Activated T-cell treated with anti-CD3 and anti-CD28 coated beads for 24 hours (primary cell): ENCODE data around the gene ATP9B.
"Not testable (repeated sequence)": the region's sequence is repeated elsewhere in the genome, so short reads cannot be mapped to it uniquely, and the experiment has no call there.

Experiments used
- DNase-seq: peaks from one replicate; pipeline ENCODE4 v3.0.0-alpha.2; 2020; ENCODE audit warnings: low read depth

The ATP9B gene

DNA sequence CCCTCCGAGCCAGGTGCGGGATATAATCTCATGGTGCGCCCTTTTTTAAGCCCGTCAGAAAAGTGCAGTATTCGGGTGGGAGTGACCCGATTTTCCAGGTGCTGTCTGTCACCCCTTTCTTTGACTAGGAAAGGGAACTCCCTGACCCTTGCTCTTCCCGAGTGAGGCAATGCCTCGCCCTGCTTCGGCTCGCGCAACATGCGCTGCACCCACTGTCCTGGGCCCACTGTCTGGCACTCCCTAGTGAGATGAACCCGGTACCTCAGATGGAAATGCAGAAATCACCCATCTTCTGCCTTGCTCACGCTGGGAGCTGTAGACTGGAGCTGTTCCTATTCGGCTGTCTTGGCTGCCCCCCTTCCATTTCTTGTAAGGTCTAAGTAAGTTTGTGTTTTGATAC is 221.2 kb downstream of the ATP9B start:
- not testable (repeated sequence) for DNase-seq

DNA sequence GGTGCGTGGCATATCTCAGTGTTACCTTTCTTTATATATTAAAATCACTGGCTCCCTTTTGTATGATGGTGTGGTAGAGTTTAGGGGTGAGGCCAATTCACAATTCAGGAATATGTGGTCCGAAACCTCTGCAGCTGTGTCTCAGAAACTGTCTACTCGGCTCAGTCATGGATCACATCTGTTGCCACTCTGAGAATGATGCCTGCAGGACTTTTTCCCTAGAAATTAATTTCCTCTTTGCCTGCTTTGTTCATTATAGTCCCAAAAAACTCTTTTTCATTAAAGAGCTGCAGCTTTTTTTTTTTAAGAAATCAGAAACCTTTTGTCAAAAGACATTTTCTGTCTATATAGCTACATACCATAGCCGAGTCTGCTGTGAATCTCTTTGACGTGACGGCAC is 221.7 kb downstream of the ATP9B start:
- no peak for DNase-seq

DNA sequence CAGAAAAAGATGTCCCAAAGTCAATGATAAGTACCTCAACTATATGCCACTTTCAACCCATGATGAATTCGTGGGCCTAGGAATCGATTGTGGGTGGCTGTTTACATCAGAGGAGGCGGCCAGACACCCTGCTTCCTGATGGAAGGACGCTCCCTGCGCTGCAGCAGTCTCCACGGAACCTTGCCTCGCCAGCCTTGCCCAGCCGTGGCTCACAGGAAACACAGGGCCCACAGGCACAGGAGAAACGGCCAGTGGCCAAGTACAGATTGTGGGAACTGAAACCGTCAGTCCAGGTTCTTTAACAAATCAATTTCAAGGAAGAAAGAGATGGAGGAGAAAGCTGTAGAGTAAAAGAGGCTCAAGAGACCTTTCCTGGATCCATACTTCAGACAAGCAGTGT is 225.0 kb downstream of the ATP9B start:
- DNase-seq: no peak

DNA sequence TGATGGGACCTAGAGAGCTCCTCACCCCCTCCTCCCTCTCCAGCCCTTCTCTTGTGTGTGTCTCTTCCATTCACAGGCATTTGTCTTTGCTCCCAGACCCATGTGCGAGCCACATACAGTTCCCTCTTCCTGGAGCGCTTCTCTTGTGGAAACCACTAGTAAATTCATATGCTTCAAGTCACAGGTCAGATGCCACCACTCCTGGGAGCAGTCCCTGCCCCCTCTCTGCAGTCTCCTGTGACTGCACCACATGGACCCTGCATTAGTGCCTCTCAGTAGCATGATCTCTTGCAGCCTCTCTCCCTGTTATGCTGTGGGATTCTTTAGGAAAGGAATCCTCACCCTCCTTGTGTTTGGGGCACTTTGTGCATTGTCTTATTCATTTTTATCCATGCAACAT is 230.1 kb downstream of the ATP9B start:
- no peak for DNase-seq

DNA sequence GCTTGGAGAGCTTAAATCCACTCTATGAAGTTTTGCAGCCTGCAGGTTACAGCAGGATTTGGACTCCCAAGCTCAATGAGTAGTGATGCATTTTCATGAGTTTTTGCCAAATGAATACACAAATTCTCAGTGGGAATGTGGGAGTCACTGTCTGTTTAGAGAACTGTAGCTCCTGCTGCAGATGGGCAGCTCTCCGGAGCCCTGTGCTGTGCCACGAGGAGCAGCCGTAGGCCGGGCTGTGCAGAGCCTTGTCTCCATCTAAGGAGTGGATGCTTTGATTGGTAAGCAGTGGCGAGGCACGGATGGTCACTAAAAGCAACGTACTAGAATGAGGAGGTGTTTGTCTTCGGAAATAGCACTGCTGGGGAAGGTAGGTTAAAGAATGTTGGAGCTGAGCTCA is 230.5 kb downstream of the ATP9B start:
- DNase-seq: no peak

- DNase-seq: no peak
These were observed 231.2 kb downstream of the ATP9B start for GRCh38 chr18:79300413-79300812.

DNA sequence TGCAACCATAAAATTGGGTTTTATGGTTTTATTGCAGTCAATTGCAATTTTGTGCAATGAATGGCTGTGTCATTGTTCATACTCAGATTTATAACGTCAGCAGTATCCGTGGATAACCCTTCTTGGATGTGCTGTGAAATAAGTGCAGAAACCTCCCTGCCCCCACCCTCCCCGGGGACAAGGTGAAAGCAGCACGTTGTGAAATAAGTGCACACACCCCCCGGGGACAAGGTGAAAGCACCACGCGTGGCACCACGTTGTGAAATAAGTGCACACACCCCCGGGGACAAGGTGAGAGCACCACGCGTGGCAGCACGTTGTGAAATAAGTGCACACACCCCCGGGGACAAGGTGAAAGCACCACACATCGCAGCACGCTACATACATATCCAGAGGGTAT is 232.9 kb downstream of the ATP9B start:
- no peak for DNase-seq

GRCh38 chr18:79305911-79306310 is 236.7 kb downstream of the ATP9B start:
- no peak for DNase-seq

DNA sequence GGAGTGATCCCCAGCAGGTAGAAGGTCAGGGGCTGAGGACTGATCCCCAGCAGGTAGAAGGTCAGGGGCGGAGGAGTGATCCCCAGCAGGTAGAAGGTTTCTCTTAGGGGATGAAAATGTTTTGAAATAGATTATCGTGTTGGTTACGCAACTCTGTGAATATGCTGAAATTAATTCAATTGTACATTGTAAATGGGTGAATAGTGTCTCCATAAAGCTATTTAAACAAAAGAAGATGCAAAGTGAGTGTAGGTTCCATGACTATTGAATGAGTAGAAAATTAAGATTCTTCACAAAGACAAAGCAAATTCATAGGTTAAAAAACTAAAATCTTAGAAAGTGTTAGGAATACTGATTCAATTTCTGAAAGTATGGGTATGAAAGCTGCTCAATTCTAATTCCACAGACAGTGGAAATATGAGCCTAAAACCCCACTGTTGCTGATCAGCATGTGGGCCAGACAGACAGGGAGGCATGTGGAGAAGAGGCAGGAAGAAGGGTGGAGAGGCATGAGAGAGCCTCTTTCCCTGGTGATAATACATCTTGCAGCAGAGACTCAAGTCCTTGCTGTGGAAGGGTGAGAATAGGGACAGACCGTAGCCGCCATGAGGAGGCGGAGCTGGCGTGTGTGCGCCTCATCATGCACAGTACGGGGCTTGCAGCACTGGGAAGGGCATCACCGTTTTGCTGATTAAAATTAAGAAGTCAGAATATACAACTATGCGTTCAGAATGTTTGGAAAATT is 240.6 kb downstream of the ATP9B start:
- DNase-seq: no peak

- DNase-seq: no peak
These were observed 245.7 kb downstream of the ATP9B start for GRCh38 chr18:79314838-79315388.

GRCh38 chr18:79315596-79315995 is 246.4 kb downstream of the ATP9B start:
- DNase-seq: no peak

DNA sequence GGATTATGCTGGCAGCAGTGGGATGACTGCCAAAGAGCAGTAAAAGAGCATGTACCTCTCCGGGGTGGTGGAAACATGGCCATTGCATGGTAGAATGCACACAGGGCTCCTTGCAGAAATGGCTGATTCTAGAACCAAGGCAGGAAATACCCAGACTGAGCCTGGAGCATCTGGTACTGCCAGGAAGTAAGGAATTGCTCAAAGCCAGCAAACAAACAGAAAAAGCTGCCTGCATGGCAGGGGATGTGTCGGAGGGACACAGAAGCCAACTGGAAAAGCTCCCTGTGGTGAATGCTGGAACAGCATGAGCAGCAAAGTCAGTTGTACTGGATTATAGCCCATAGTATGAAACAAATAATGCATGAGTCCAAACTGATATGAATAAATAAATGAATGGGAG is 248.5 kb downstream of the ATP9B start:
- no peak for DNase-seq

DNA sequence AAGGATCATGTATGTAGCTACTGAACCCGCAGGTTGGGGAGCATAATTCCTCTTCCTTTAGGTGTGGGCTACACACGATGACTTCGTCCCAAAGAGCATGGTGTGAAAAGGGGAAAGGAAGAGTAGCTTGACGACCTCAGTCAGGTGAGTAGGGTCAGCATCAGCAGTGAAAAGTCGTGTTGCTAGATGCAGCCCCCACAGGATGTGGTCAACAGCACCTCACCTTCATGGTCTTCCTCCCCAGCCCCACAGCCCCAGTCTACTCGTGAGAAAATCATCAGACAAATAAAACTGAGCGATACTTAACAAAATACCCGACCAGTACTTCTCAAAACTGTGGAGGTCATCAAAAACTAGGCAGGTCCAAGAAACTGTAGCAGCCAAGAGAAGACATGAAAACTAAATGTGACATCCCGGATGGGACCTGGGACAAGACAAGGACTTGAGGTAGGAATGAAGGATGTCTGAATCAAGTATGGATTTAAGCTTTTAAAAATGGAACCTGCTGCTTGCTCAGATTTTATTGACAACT is 249.0 kb downstream of the ATP9B start:
- DNase-seq: no peak

DNA sequence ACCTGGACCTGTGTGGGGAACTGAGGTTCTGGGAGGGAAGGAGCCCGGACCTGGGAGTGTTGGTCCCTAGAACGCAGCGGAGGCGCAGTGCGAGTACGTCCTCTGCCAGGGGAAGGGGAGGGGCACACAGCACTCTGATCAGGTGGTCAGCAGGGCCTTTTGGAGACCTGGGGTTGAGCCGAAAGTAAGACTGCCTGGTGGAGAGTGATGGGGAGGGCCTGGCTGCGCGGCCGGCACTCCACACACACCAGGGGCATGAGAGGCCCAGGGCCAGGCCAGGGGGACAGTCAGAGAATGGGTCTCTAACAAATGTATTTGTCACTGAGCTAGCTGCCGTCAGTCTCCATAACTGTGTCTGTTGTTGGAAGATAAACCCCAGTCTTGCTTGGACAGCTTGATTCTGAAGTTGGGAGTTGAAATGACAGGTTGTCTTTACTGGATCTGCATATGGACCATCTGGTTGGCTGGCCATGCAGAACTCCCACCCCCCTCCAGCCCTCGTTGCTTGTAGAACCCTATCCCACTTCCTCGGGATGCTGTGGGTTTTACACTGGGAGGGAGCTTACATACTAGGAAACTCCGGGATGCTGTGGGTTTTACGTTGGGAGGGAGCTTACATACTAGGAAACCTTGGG is 251.1 kb downstream of the ATP9B start:
- no peak for DNase-seq

DNA sequence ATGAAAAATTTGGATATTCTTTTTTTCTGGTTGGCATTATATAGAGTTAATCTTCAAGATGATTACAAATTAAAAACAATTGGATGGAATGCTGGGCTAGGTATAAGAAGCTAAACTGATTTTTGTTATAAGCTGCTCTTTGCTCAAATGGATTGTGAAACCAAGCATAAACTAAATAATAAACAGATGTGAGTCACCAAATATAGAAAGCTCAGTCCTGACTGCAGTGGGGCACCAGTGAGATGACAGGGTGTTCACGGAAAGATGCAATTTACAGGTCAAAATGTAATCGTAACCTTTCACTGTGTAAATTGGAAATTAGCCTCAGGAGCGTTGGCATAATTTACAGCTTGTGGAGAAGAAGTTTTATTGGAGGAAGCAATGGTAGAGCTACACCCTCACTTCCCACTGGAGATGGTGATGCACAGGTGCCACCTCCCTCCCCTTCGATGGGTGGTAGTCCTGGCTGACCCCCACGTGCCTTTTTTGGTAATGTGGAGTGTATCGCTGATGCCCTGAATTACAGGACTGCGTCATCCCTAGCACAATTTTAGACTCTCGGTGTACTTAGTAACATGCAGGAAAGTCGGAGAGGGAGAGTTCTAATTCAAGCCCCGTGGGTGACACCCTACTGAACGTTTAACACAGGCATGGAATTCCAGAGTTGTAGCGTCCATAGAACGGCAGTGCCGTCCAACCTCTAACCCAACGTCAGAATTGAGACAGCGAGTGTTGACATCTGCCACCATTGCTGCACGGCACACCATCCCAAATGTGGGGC is 252.6 kb downstream of the ATP9B start:
- DNase-seq: no peak

DNA sequence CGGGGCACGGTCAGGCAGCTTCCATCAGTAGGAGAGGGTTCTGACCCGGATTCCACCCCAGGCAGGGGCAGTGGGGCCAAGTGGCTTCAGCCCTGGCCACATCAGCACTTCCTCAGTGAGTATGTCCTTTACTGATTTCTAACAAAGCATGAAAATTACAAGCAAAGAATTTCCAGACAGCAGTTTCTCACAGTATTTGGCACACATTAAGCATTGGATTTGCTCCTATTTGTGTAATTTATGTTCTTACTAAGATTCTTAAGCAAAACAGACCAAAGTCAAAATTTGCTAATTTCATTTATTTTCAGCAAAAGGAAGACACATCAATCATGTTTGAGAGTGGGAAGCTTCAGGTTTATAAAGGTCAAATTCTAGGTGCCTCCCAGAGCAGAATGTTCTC is 253.2 kb downstream of the ATP9B start:
- DNase-seq: no peak

- DNase-seq: no peak
These were observed 254.3 kb downstream of the ATP9B start for GRCh38 chr18:79323471-79323870.

GRCh38 chr18:79326413-79327198 is 257.4 kb downstream of the ATP9B start:
- DNase-seq: no peak

DNA sequence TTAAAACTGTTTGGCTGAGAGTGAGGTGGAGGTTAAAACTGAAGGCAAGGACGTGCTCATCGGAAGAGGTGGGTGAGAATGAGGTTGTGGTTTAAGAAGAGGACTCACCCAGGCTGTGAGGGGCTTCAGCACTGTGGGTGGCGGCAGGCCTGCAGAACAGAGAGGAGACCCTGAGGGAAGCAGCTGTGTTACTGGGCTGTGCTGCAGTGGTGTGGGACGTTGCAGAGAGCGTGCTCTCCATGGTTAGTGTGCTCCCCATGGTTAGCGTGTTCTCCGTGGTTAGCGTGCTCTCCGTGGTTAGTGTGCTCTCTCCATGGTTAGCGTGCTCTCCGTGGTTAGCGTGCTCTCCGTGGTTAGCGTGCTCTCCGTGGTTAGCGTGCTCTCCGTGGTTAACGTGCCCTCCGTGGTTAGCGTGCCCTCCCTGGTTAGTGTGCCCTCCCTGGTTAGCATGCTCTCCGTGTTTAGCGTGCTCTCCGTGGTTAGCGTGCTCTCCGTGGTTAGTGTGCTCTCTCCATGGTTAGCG is 258.1 kb downstream of the ATP9B start:
- DNase-seq: no peak

- not testable (repeated sequence) for DNase-seq
These were observed 258.7 kb downstream of the ATP9B start for GRCh38 chr18:79327915-79328314.

GRCh38 chr18:79328887-79329286 is 259.7 kb downstream of the ATP9B start:
- no peak for DNase-seq

- no peak for DNase-seq
These were observed 260.6 kb downstream of the ATP9B start for GRCh38 chr18:79329786-79330185.
